AG09319 (cell line): ENCODE data around the gene WDFY2.
"Not testable (repeated sequence)": the region's sequence is repeated elsewhere in the genome, so short reads cannot be mapped to it uniquely, and the experiment has no call there.

Source experiments
- DNase-seq: peaks from one replicate; pipeline ENCODE4 v3.0.0-alpha.2; 2010; ENCODE audit warnings: low read depth; ENCODE audit errors: extremely low read depth
- TF ChIP-seq, protein P1 (sequence below): IDR thresholded peaks from 2 replicates; pipeline ENCODE4 v1.5.1; 2011; ENCODE audit warnings: low read depth, mild to moderate bottlenecking, inconsistent platforms, low read length, moderate library complexity

Gene WDFY2

DNA sequence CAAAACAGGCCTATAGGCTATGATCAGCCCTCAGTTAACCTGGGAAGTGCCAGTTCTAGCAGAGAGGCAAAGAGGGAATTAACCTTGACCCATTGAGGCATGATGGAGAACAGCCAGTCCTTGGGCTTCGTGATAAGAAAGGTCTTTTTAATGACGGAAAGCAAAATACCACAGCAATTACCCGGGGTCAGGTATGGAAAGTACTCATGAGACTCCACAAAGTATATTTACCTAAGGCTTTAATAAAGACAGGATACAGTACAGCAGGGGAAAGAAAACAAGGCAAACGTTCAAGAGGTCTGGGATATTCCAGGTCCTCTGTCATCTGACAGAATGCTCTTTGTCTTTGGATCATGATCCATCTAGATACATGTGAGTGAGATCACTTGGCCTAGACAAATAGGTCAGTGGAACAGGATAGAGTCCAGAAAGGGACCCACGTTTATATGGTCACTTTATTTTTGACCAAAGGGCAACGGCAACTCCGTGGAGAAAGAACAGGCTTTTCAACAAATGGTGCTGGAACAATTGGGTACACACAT, 52.2 kb downstream of the WDFY2 start:
- TF ChIP-seq, protein P1, sequence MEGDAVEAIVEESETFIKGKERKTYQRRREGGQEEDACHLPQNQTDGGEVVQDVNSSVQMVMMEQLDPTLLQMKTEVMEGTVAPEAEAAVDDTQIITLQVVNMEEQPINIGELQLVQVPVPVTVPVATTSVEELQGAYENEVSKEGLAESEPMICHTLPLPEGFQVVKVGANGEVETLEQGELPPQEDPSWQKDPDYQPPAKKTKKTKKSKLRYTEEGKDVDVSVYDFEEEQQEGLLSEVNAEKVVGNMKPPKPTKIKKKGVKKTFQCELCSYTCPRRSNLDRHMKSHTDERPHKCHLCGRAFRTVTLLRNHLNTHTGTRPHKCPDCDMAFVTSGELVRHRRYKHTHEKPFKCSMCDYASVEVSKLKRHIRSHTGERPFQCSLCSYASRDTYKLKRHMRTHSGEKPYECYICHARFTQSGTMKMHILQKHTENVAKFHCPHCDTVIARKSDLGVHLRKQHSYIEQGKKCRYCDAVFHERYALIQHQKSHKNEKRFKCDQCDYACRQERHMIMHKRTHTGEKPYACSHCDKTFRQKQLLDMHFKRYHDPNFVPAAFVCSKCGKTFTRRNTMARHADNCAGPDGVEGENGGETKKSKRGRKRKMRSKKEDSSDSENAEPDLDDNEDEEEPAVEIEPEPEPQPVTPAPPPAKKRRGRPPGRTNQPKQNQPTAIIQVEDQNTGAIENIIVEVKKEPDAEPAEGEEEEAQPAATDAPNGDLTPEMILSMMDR: no peak
- DNase-seq: no peak

DNA sequence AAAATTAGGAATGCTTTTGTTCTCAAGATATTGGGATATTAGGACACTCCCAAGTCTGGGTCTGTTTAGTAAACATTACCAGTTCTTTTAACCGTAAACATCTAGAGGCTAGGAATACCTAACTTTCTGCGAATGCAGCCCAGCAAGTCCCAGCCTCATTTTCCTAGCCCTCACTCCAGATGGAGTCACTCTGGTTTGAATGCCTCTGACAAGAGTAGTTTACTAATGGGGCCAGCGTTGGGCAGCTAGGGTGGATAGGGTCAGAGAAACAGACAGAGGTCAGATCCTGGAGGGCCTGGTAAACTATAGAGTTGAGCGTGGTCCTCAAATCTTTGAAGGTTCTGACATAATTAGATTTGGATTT, 53.6 kb downstream of the WDFY2 start:
- TF ChIP-seq, protein P1: no peak
- DNase-seq: no peak

DNA sequence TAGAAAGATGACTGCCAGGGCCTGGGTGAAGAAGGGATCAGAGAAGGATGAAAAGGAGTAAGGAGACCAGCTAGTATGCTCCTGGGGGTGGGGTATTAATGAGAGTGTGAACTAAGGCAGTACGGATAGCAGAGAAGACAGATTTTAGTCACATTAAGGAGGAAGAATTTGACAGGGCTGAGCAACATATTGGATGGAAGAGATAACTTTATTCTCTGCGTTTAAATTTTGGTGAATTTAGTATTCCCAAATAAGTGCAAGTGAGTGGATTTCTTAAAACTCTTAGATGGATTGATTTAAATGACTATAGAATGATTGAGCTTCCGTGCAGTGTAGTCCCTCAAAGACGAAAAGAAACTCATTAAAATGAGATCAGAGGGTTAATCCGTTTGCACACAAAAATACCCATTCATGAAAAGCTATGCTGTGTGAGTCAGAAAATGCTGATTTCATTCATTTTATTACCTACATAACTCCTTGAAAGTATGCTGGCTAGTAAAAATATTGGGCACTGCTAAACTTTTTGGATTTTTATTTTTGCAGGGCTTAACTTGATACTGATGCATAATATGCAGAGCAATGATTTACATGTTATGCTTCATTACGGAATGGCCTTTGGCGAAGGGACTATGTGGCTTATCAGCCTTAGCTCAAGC, 54.1 kb downstream of the WDFY2 start:
- TF ChIP-seq, protein P1: no peak
- no peak for DNase-seq

DNA sequence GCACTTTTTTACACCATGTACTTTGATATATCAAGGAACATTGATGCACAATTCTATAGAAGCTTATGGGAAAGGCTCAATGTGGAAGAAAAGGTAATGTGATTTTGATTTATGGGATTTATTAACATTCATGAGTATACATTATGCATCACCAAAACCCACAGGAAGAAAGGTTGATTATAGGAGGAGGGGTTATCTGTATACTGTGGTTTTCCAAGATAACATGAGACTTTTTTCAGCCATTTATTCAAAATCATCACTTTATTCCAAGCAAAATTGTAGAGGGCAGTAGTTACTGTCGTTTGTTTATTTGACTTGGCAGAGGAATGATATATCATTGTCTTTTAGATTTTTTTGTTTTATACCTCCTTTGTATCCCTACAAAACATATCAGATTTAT, 54.9 kb downstream of the WDFY2 start:
- TF ChIP-seq, protein P1: no peak
- DNase-seq: no peak

DNA sequence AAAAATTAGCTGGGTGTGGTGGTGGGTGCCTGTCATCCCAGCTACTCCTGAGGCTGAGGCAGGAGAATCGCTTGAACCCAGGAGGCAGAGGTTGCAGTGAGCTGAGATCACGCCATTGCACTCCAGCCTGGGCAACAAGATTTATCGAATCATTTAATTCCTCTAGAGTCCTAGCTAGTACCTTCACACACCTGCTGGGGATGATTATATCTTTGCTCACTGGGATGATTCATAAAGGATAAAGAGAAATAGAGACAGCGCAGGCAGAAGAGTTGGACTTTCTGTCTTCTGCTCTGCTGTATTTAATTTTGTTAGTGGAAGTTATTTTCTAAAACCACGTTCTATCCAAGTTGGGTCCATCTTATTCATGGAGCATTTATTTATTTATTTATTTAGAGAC, 56.4 kb downstream of the WDFY2 start:
- DNase-seq: not testable (repeated sequence)

DNA sequence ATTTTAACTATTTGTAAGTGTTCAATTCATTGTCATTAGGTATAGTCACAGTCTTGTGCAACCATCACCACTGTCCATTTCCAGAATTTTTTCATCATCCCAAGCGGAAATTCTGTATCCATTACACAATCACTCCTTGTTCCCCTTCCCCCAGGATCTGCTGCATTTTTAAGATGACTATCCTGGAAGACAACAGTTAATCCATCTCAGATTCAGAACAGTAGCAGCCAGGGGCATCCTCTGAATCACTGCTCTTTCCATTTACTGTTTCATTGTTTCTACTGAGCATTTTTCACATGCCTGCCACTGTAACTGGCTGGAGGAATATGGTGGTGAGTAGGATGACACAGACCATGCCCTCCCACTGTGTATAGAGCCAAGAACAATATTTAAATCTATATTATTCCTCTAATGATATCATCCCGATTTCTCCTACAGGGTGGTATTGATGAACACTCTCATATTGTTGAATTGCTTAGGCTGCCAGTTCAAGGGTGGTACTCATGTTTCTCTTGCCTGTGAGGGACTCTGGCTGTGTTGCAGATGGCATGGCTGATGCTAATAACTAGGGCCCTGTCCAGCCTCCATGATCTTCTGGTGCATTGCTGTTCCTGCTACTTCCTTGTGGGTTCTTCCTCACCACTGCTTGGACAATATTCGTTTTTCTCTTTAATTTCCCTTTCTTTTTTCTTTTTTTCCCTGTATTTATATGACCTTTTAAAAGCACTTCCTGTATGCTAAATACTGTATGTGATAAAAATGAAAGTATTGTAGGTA, 59.0 kb downstream of the WDFY2 start:
- DNase-seq: no peak
- TF ChIP-seq, protein P1: no peak

DNA sequence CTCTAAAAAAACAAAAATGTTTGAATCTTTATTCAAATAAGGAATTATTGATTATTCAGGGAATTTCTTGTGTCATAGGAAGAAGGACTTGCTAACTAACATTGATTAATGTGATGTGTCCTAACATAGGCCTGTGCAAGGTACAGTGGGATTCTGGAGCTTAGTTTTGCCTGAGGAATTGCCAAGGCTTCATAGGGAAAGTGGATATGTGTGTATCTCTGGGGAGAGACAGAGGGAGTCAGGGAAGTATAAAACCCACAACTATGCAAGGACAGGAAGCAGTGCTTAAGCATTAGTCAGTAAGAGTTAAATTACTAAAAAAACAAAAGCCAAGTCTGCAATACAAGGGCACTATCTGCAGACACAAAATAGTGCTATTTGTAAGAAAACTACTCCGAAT, 59.6 kb downstream of the WDFY2 start:
- DNase-seq: peak; percentile 69
- TF ChIP-seq, protein P1: no peak
